C4-2B (cell line): ENCODE measurements around the gene IQCM.
"Not testable (repeated sequence)": the region's sequence is repeated elsewhere in the genome, so short reads cannot be mapped to it uniquely, and the experiment has no call there.

Source experiments
- H3K27ac ChIP-seq: fragments of 450-650 bp; 2 replicates; pipeline ENCODE4 v1.5.1; 2017
- ZFX ChIP-seq: fragments of 450-650 bp; IDR thresholded peaks from 2 replicates; pipeline ENCODE4 v1.6.1; 2017
- TF ChIP-seq, protein P1 (sequence below): fragments of 450-650 bp; conservative IDR thresholded peaks from 2 replicates; pipeline ENCODE4 v1.5.1; 2017; ENCODE audit warnings: mild to moderate bottlenecking

IQCM gene

DNA sequence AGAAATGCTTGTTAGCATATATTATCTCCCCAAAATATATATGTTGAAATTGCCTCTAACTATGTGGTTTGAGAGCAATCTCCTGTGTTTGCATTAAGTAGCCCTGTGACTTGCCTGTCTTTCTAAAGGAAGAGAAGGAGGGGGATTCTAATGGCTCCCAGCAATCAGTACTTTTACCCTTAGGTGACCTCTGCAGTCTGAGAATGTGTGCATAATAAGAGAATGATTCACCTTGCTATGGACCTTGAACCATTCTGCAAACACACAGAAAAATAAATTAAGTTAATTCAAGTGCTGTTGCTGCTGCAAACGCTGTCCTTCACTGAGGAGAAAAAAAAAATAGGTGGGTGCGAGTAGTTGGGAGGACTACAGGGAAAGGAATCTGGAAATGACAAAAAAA lies 322.2 kb downstream of the IQCM start:
- H3K27ac ChIP-seq, result no peak overlapping the region
- TF ChIP-seq, protein P1, sequence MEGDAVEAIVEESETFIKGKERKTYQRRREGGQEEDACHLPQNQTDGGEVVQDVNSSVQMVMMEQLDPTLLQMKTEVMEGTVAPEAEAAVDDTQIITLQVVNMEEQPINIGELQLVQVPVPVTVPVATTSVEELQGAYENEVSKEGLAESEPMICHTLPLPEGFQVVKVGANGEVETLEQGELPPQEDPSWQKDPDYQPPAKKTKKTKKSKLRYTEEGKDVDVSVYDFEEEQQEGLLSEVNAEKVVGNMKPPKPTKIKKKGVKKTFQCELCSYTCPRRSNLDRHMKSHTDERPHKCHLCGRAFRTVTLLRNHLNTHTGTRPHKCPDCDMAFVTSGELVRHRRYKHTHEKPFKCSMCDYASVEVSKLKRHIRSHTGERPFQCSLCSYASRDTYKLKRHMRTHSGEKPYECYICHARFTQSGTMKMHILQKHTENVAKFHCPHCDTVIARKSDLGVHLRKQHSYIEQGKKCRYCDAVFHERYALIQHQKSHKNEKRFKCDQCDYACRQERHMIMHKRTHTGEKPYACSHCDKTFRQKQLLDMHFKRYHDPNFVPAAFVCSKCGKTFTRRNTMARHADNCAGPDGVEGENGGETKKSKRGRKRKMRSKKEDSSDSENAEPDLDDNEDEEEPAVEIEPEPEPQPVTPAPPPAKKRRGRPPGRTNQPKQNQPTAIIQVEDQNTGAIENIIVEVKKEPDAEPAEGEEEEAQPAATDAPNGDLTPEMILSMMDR, result no peak
- no peak for TF ChIP-seq ZFX

DNA sequence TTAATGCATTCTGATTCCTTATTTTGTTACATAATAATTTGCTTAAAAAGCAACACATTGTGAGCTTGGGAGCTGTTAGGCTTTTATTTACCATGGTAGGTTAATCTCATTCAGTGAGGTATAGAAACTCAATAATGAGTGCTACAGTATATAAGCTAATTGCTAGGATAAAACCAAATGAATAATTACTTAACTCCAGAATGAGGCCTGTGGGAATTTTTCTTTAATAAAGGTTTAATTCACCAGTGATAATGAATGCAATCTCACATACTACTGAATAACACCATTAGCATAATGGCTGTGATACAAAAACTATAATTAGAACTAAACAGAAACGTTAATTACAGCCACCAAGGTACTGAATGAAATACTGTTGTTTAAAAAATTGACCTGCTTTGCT lies 326.3 kb downstream of the IQCM start:
- TF ChIP-seq ZFX, result no peak
- TF ChIP-seq, protein P1, result no peak
- no peak overlapping the region for H3K27ac ChIP-seq

GRCh38 chr4:149486861-149487260 lies 328.8 kb downstream of the IQCM start:
- TF ChIP-seq, protein P1, result no peak
- no peak for TF ChIP-seq ZFX
- no peak overlapping the region for H3K27ac ChIP-seq

DNA sequence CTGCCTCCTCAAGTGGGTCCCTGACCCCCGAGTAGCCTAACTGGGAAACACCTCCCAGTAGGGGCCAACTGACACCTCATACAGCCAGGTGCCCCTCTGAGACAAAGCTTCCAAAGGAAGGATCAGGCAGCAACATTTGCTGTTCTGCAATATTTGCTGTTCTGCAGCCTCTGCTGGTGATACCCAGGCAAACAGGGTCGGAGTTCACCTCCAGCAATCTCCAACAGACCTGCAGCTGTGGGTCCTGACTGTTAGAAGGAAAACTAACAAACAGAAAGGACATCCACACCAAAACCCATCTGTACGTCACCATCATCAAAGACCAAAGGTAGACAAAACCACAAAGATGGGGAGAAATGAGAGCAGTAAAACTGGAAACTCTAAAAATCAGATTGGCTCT lies 347.0 kb downstream of the IQCM start:
- H3K27ac ChIP-seq, result not testable (repeated sequence)

DNA sequence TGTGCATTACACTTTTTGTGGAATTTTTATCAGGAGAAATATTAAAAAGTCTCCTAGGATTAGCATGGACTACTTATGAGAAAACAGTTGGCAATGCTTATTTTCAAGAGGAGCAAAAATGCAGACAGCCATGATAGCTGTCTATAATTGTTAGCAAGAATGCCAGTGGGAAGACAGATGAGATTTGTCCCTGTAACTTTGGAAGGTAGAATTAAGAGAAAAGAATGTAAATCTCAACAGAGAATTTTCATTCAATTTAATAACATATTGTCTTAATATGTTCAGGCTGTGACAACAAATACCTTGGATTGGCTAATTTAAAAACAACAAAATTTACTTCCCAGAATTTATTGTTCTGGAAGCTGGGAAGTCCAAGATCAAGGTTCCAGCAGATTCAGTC lies 349.2 kb downstream of the IQCM start:
- TF ChIP-seq ZFX, result no peak
- TF ChIP-seq, protein P1, result no peak
- no peak overlapping the region for H3K27ac ChIP-seq

DNA sequence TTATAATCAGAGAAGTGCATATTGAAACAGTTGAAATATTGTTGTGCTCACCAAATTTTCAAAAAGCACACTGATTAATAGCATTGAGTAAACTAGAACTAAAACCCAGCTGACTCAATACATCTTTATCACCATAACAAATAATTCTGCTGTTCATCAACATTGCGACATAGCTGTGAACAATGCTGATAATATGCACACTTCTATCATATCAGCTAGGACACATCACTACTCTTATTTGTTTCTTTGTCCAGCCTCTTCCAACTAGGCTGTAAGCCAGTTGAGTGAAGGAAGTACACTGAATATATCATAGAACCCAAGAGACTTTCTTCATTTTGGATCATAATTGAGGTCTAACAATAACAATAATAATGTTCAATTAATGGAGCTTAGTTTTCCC lies 349.7 kb downstream of the IQCM start:
- H3K27ac ChIP-seq, result no peak overlapping the region
- no peak for TF ChIP-seq ZFX
- TF ChIP-seq, protein P1, result no peak

GRCh38 chr4:149443537-149443936 lies 372.1 kb downstream of the IQCM start:
- TF ChIP-seq ZFX, result no peak
- TF ChIP-seq, protein P1, result no peak
- no peak overlapping the region for H3K27ac ChIP-seq

GRCh38 chr4:149441338-149441737 lies 374.3 kb downstream of the IQCM start:
- H3K27ac ChIP-seq, result no peak overlapping the region
- TF ChIP-seq, protein P1, result no peak
- TF ChIP-seq ZFX, result no peak
